Measurements from ENCODE around the gene LMTK3.
"Not testable (repeated sequence)": the region's sequence is repeated elsewhere in the genome, so short reads cannot be mapped to it uniquely, and the experiment has no call there.

LMTK3 gene

GRCh38 chr19:48541813-48542212, 30.2 kb upstream of the LMTK3 start:
- DNase-seq (ENCODE audit: low read depth in 2 of 2), result no peak

DNA sequence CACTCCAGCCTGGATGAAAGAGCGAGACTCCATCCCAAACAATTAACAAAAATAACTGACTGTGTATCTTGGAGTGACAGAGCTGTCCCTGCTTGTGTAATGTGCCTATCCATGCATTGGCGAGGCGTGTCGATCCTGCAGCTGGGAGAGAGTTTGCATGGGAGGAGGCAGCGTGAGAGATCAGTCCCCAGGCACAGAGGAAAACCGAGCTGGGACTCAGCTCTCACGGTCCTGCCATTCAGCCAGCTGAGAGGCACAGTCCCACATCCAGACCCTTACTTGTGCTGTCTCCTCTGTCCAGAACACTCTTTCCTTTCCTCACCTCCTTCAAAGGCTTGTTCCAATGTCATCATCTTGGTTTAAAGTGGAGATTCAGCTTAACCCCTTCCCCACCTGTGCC, 28.5 kb upstream of the LMTK3 start:
- DNase-seq (ENCODE audit: low read depth in 2 of 2), result no peak

DNA sequence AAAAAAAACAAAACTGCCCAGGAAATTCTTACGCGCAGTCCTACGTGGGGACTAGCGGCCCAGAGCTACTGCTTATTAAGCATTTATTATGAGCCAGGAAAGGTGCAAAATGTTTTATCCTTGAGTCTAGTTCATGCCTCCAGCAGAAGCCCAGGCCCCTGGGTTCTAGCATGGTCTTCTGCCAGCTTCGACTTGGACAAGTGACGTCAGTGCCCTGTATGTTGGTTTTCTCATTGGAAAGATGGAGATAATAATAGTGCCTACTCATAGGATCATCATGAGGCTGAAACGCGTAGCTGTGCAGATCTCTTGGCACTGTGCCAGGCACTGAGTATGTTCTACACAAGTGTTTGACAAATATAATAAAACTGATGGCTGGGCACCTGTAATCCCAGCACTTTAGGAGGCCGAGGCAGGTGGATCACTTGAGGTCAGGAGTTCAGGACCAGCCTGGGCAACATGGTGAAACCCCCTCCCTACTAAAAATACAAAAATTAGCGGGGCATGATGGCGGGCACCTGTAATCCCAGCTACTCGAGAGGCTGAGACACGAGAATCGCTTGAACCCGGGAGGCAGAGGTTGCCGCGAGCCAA, 28.0 kb upstream of the LMTK3 start:
- no peak for DNase-seq (ENCODE audit: low read depth in 2 of 2)

GRCh38 chr19:48538057-48538456, 26.4 kb upstream of the LMTK3 start:
- DNase-seq (ENCODE audit: low read depth in 2 of 2), result not testable (repeated sequence)

DNA sequence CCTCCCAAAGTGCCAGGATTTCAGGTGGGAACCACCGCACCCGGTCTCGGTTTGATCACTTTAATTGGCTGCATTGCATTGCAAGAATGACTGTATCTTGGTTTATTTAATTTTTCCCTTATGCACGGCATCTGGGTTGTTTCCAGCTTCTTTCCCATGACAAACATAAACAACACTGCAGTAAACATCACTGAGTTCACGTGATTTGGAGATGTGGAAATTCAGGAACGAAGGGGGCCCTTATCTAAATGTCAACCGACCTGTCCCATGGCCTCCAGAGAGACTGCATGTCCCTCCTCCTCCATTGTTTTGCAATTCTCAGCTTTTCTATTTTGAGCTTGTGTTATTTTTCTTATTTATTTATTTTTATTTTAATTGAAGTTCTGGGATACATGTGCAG, 25.9 kb upstream of the LMTK3 start:
- DNase-seq (ENCODE audit: low read depth in 2 of 2), result no peak

GRCh38 chr19:48533770-48534169, 22.1 kb upstream of the LMTK3 start:
- no peak for DNase-seq (ENCODE audit: low read depth in 2 of 2)

DNA sequence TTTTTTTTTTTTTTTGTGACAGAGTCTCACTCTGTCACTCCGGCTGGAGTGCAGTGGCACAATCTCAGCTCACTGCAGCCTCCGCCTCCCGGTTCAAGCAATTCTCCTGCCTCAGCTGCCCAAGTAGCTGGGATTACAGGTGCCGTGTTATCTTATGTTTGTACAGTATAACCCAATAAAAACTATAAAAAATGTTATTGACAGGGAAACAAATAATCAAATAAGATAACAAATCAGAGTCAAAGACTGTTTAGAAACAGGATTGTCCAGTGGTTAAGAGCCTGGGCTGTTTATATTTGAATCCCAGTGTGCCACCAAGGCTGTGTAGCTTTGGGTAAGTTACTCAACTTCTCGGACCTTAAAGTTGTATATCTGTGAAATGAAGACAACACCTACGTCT, 19.1 kb upstream of the LMTK3 start:
- DNase-seq (ENCODE audit: low read depth in 2 of 2), result no peak

- no peak for DNase-seq (ENCODE audit: low read depth in 2 of 2)
Observed at GRCh38 chr19:48530066-48530720, 18.6 kb upstream of the LMTK3 start.

DNA sequence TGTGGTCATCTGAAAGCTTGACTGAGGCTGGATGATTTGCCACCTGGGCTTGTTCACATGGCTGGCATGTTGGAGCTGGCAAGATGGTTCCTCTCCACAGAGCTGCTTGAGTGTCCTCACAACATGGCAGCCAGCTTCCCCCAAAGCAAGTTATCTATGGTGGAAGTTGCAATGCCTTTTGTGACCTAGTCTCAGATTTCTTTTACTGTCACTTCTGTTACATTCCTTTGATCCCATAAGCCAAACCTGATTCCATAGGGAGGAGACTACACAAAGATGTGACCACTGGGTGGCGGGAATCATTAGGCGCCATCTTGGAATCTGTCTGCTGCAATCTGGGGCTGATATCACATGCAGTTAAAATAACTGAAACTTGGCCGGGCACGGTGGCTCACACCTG, 17.5 kb upstream of the LMTK3 start:
- DNase-seq (ENCODE audit: low read depth in 2 of 2), result no peak

- DNase-seq (ENCODE audit: low read depth in 2 of 2), result no peak
Observed at GRCh38 chr19:48524732-48525131, 13.1 kb upstream of the LMTK3 start.

DNA sequence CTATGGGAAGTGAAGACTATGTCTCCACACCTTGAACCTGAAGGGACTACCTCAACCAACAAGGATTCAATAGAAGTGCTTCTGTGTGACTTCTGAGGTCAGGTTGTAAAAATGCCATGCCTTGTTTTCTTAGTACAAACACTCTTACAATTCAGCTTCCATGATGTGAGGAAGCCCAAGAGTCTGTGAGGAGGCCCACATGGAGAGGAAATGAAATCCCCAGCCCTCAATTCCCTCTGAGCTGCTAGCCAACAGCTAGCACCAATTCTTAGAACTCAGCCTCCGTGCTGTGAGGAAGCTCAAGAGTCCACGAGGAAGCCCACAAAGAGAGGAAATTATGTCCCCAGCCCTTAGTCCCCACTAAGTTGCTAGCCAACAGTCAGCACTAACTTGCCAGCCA, 12.6 kb upstream of the LMTK3 start:
- no peak for DNase-seq (ENCODE audit: low read depth in 2 of 2)

DNA sequence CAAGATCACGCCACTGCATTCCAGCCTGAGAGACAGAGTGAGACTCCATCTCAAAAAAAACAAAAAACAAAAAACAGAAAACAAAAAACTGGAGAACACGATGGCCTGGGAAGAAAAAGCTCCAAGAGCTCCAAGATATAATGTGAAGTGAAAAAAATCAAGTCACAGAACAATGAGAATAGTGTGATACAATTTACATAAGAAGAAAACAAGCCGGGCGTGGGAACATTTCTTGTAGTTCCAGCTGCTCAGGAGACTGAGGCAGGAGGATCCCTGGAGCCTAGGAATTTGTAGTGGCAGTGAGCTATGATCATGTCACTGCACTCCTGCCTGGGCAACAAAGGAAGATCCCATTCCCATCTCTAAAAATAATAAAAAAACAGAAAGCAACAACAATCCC, 8.5 kb upstream of the LMTK3 start:
- no peak for DNase-seq (ENCODE audit: low read depth in 2 of 2)

DNA sequence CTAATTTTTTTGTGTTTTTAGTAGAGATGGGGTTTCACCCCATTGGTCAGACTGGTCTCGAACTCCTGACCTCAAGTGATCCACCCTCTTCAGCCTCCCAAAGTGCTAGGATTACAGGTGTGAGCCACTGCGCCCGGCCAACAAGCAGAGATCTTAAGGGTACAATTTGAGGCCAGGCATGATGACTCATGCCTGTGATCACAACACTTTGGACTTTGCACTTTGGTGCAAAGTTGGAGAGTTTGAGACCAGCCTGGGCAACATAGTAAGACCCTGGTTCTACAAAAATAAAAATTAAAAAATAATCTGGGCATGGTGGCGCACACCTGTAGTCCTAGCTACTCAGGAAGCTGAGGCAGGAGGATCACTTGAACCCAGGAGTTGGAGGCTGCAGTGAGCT, 7.8 kb upstream of the LMTK3 start:
- DNase-seq (ENCODE audit: low read depth in 2 of 2), result not testable (repeated sequence)

DNA sequence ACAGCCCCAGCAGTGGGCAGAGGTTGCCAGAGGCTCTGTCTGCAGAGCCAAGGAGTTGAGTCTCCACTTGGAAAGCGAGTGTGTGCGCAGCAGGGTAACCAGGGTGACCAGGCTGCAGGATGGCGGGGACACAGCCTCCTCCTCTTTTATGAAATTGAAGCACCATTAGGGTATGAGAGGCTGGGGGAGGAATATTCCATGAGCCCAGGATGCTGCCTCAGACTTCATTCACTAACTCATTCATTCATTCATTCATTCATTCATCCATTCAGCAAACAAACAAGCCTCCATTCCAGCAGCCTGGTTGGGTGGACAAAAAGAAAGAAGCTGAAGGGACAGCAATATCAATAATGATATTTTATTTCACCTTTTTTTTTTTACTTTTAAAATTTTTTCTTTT, 6.6 kb upstream of the LMTK3 start:
- no peak for DNase-seq (ENCODE audit: low read depth in 2 of 2)

DNA sequence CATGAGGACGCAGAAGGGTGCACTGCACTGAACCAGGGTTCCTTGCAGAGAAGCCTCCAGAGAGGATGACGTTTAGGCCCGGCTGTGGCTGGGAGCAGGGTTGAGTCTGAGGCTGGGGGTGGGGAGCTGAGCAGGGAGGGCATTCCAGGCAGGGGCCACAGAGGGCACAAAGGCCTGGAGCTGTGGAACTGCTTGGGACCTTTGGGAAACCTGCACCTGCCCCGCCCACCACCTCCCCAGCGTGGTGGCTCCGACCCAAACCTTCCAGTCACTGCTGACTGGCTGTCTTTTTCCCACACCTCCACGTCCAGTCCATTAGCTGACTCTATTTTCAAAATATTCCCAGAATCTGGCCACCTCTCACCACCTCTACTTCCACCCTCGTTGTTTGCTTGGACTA, 4.9 kb upstream of the LMTK3 start:
- DNase-seq (ENCODE audit: low read depth in 2 of 2), result no peak

DNA sequence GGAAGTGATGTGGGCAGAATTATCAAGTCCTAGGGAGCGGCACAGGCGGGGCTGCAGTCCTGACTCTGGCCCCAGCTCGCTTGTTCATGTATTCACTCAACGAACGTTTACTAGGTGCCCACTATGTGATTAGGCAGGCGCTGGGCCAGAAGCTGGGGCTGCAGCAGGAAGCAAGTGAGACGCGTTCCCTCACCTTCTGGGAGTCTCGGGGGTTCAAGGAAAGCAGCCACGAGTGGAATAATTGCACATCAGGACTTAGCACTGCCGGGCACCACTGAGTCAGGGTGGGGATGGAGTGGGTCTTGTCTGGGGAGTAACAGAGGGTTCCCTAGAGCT, 2.5 kb upstream of the LMTK3 start:
- no peak for DNase-seq (ENCODE audit: low read depth in 2 of 2)

DNA sequence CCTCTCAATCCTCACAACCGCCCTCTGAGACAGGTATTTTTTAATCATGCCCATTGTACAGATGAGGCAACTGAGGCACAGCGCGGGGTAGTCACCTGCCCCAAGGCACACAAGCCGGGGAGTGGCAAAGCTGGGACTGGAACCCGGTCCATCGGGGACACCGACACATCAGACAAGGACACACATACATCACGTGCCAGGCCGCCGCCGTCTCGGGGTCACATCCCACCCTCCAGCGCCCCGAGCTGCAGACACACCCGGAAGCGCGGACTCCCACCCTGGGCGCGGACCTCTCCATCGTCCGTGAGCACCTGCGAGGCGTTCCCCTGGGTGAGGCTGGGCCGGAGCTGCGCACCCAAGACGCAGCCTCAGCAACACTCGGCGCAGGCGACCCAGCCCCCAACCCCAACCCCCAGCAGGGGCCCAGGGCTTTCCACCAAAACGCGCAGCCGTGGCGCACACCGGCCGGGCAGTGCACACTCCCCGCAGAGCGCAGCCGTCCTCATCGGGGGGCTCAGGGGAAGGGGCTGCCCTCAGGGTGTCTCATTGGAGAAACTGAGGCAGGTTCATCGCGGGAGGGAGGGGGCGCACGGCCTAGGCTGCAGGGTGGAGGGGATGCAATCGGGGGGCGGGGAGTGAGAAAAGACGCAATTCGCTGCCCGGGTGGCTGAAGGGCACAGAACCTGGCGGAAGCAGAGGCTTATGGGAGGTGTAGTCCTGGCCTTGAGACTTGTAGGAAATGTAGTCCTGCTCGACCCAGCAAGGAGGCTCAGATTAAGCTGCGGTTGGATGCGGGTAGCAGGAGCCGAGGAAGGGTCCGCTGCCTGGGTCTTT, 1.9 kb upstream of the LMTK3 start:
- DNase-seq (ENCODE audit: low read depth in 2 of 2), result peak; percentile 53 to 63

DNA sequence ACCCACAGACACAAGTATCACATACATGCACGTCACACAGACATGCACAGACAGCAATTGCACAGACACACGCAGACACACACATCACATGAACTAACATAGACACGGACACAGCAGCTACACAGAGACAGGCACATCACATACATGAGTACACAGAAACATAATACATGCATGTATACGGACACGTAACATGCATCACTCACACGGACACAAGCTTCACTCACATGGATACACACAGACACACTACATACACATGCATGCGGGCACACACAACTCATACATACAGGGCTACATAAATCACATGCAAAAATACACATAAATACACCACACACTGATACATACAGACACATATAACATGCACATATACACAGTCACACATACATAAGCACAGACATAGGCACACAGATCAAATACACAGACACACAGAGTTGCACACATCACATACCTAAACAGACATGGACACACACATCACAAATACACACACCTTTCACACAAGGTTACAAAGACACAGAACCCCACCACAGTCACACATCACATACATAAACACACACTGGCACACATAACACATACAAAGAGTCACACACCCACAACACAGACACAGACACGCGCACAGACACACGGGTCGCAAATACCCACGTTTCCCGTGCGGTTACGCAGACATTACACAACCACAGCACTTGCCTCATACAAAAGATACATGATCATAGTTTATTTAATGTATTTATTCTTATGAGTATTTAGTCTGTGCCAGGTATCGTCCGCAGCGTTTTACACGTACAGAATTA, 1.1 kb upstream of the LMTK3 start:
- DNase-seq (ENCODE audit: low read depth in 2 of 2), result no peak

- DNase-seq (ENCODE audit: low read depth in 2 of 2), result no peak
Observed at GRCh38 chr19:48511321-48511731, 309 bp downstream of the LMTK3 start.

GRCh38 chr19:48510421-48511268, 990 bp downstream of the LMTK3 start:
- DNase-seq (ENCODE audit: low read depth in 2 of 2), result peak; percentile 55 to 58

DNA sequence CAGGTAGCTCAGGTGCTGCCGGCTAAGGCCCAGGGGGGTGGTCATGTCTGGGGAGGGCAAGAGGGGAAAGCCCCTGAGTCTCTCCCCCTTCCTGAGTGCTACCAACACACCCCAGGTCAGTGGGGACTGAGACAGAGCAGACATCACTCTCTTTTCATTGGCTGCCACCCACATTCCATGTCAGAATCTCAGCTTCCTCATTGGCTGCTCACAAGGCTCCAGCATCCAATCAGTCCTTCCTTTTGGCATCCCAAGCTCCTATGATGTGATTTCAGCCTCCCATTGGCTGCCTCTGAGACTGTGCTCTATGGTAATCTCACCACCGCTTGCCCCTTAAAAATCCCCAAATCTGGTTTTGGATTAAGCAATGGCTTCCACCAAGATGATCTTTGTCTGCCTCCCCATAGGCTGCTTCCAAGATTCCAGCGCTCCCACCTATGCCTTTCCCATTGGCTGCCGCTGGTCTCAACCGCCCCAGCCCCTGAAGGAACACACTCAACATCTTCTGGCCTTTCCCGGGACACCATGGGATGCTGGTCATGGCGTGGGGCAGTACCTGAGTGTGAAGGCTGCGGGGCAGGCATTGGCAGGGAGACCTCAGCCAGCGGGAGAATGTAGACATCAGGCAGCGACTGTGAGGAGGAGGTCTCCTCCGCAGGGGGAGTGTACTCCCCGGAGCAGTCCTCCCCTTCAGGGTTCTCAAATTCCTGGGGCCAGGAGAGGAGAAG, 2.0 kb downstream of the LMTK3 start:
- no peak for DNase-seq (ENCODE audit: low read depth in 2 of 2)

Measured in stimulated activated CD4-positive, alpha-beta T cell treated with anti-CD3 and anti-CD28 coated beads, Interleukin-12 subunit alpha, Interleukin-12 subunit beta, amount 100 ng/mL, for 24 hours (primary cell).